WERI-Rb-1 (cell line): ENCODE results near the gene ADGRA1.

Source experiments
- DNase-seq: peaks from one replicate; pipeline ENCODE4 v3.0.0-alpha.2; 2020
- H3K27ac ChIP-seq: fragments of 250-450 bp; sonication (Bioruptor Pico); 2 replicates; pipeline ENCODE4 v1.5.1; 2020; ENCODE audit warnings: mild to moderate bottlenecking, moderate library complexity
- H3K27me3 ChIP-seq: fragments of 250-450 bp; sonication (Bioruptor Pico); 2 replicates; pipeline ENCODE4 v1.5.1; 2021; ENCODE audit warnings: mild to moderate bottlenecking, low read depth, moderate library complexity; ENCODE audit not compliant: insufficient read depth, severe bottlenecking
- H3K36me3 ChIP-seq: fragments of 250-450 bp; sonication (Bioruptor Pico); 2 replicates; pipeline ENCODE4 v1.5.1; 2020; ENCODE audit warnings: mild to moderate bottlenecking, moderate library complexity
- H3K4me3 ChIP-seq: 2 replicates; pipeline ENCODE4 v1.5.1; 2011; ENCODE audit warnings: low read depth, mild to moderate bottlenecking, control low read depth, low read length
- H3K9me3 ChIP-seq: fragments of 250-450 bp; sonication (Bioruptor Pico); 2 replicates; pipeline ENCODE4 v1.5.1; 2021; ENCODE audit warnings: mild to moderate bottlenecking, moderate library complexity; ENCODE audit not compliant: severe bottlenecking
- CTCF ChIP-seq: IDR thresholded peaks from 2 replicates; pipeline ENCODE4 v1.5.1; 2011; ENCODE audit warnings: low read depth, mild to moderate bottlenecking, control low read depth, inconsistent platforms, low read length

ADGRA1 gene

GRCh38 chr10:133071733-133072132 lies 16.0 kb upstream of the ADGRA1 start:
- no peak overlapping the region for H3K27ac ChIP-seq
- peaks cover 8% of the 10 kb centered on the region for H3K9me3 ChIP-seq
- no peaks in the 10 kb centered on the region for H3K27me3 ChIP-seq
- TF ChIP-seq CTCF = no peak
- no peak overlapping the region for H3K4me3 ChIP-seq
- no peak for DNase-seq
- no peaks in the 10 kb centered on the region for H3K36me3 ChIP-seq

GRCh38 chr10:133072196-133072595 lies 15.5 kb upstream of the ADGRA1 start:
- Histone ChIP-seq H3K27me3 (no peaks in the 10 kb centered on the region), H3K4me3 (no peak overlapping the region), H3K36me3 (no peaks in the 10 kb centered on the region), H3K27ac (no peak overlapping the region), H3K9me3 (peaks cover 8% of the 10 kb centered on the region)
- DNase-seq = no peak
- TF ChIP-seq CTCF = no peak

- Histone ChIP-seq H3K4me3 (no peak overlapping the region), H3K27me3 (no peaks in the 10 kb centered on the region), H3K36me3 (no peaks in the 10 kb centered on the region), H3K9me3 (peaks cover 8% of the 10 kb centered on the region), H3K27ac (no peak overlapping the region)
- no peak for TF ChIP-seq CTCF
- DNase-seq = no peak
Measured at GRCh38 chr10:133072720-133073390, 14.9 kb upstream of the ADGRA1 start.

- no peaks in the 10 kb centered on the region for H3K36me3 ChIP-seq
- H3K4me3 ChIP-seq = no peak overlapping the region
- peaks cover 8% of the 10 kb centered on the region for H3K9me3 ChIP-seq
- no peaks in the 10 kb centered on the region for H3K27me3 ChIP-seq
- TF ChIP-seq CTCF = no peak
- DNase-seq = no peak
- H3K27ac ChIP-seq = no peak overlapping the region
Measured at GRCh38 chr10:133075346-133076137, 12.2 kb upstream of the ADGRA1 start.

- no peak for DNase-seq
- no peak for TF ChIP-seq CTCF
- H3K4me3 ChIP-seq = no peak overlapping the region
- no peak overlapping the region for H3K27ac ChIP-seq
- H3K27me3 ChIP-seq = no peaks in the 10 kb centered on the region
- peaks cover 8% of the 10 kb centered on the region for H3K9me3 ChIP-seq
- H3K36me3 ChIP-seq = no peaks in the 10 kb centered on the region
Measured at GRCh38 chr10:133076274-133077038, 11.3 kb upstream of the ADGRA1 start.
